Activated T-cell treated with anti-CD3 and anti-CD28 coated beads, Interleukin-2, amount 50 U/mL, for 4 hours (primary cell): Measurements from ENCODE around the gene SIGLEC10. TPM values are rescaled to one million over a fixed set of nuclear protein-coding genes. Genes with fewer than 3 reads are reported as not detected.
"Not testable (repeated sequence)": the region's sequence is repeated elsewhere in the genome, so short reads cannot be mapped to it uniquely, and the experiment has no call there.

Experiments
- ATAC-seq, 2 donors: fragments of 200-7000 bp; cut with Tn5 transposase; one replicate each; pipeline ENCODE4 v1.10.0; 2021
- DNase-seq: peaks from one replicate; pipeline ENCODE4 v3.0.0-alpha.2; 2020
- H3K27me3 Mint-ChIP-seq: one replicate; pipeline ENCODE4 v1.8.0; 2021; ENCODE audit warnings: low read depth, mixed read lengths
- H3K36me3 Mint-ChIP-seq: one replicate; pipeline ENCODE4 v1.8.0; 2022; ENCODE audit warnings: mixed read lengths; ENCODE audit not compliant: insufficient read depth
- H3K4me1 Mint-ChIP-seq: one replicate; pipeline ENCODE4 v1.8.0; 2021; ENCODE audit warnings: low read depth, mixed read lengths
- H3K4me3 Mint-ChIP-seq: one replicate; pipeline ENCODE4 v1.8.0; 2021; ENCODE audit warnings: mild to moderate bottlenecking, moderate library complexity, mixed read lengths
- H3K9me3 Mint-ChIP-seq: one replicate; pipeline ENCODE4 v1.8.0; 2021; ENCODE audit warnings: mixed read lengths
- total RNA-seq, 3 donors: library from RNA; stranded (reverse); gene quantifications; one replicate each; pipeline ENCODE4 v1.2.1, GENCODE V29; 2021

The SIGLEC10 gene
- total RNA-seq, 3 donors from 2014 or later = 0.43 to 0.63 (median 0.53) TPM

DNA sequence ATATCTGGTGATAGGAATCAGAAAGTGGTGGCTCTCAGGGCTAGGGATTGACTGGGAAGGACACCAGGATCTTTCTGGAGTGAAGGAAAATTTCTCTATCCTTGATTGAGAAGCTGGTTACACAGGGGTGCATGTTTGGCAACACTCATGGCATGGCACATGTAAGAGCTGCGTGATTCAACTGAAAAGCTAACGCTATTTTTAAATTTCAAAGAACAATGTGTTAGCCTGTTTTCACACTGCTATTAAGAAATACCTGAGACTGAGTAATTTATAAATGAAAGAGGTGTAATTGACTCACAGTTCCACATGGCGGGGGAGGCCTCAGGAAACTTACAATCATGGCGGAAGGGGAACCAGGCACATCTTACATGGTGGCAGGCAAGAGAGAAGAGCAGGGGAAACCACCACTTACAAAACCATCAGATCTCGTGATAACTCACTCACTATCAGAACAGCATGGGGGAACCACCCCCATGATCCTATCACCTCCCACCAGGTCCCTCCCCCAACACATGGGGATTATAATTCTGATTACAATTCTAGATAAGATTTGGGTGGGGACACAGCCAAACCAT is 33.4 kb upstream of the SIGLEC10 start:
- Mint-ChIP-seq H3K4me1 (peaks cover 35% of the 10 kb centered on the region), H3K36me3 (peaks cover 3% of the 10 kb centered on the region), H3K9me3 (peaks cover 13% of the 10 kb centered on the region), H3K4me3 (no peak overlapping the region), H3K27me3 (peaks cover 2% of the 10 kb centered on the region)
- DNase-seq (no peak), ATAC-seq (peak; percentile 62 to 65)

DNA sequence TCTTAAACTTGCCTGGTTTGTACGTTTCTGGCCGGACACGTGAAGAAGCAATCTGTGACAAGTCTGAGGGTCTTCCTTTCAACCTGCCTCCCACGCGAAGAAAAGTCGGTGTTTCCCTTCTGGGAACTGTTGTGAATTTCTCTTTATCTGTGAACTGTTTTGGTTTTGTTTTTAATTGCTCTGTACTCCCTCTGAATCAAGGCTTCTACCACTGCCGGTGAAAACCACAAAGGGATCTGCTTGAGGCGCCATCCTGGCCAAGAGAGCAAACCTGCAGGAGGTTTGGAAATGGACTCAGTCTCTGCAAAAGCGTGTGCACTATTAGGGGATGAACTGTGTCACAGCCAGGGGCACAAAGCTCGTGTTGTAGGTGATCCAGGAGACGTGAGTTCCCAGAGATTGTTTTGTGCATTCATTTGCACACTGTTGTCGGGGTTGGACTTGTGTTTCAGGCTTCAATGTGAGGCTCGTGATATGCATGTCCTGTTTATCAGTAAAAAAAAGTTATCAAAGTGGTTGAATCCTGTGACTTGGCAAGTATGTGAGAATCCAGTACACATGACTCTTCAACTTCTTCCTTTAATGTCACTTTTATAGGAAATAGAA is 31.1 kb upstream of the SIGLEC10 start:
- ATAC-seq (peak; percentile 82 to 83), DNase-seq (peak; percentile 25)
- Mint-ChIP-seq H3K4me1 (peaks cover 41% of the 10 kb centered on the region), H3K36me3 (peaks cover 3% of the 10 kb centered on the region), H3K4me3 (peak overlapping the region; percentile 39), H3K9me3 (peaks cover 13% of the 10 kb centered on the region), H3K27me3 (no peaks in the 10 kb centered on the region)

DNA sequence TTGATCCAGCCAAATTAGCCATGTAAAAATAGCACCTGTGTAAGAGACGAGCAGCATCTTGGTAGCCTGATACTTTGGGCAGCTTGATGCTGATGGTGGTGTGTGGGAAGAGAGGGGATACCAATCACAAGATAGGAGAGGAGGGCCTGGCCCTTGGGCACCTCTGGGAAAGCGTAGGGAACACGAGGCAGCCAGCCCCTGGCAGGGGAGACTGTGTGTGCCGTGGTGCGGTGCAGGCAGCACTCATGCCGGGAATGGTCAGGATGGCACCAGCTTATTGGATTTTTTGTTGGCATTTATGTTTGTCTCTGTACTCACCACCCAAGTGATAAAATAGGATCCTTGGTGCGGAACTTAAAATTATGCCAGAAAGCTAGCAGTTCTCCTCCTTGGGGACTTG is 30.6 kb upstream of the SIGLEC10 start:
- no peak for ATAC-seq
- H3K4me3 Mint-ChIP-seq = peak overlapping the region; percentile 39
- H3K27me3 Mint-ChIP-seq = no peaks in the 10 kb centered on the region
- H3K36me3 Mint-ChIP-seq = peaks cover 3% of the 10 kb centered on the region
- DNase-seq = no peak
- H3K4me1 Mint-ChIP-seq = peaks cover 45% of the 10 kb centered on the region
- H3K9me3 Mint-ChIP-seq = peaks cover 13% of the 10 kb centered on the region

DNA sequence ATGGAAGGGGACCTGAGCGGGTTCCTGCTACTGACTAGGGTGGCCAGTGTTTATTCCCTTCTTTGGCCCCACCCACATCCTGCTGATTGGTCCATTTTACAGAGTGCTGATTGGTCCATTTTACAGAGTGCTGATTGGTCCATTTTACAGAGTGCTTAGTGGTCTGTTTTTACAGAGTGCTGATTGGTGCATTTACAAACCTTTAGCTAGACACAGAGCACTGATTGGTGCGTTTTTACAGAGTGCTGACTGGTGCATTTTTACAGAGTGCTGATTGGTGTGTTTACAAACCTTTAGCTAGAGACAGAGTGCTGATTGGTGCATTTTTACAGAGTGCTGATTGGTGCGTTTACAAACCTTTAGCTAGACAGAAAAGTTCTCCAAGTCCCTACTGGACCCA is 30.1 kb upstream of the SIGLEC10 start:
- H3K27me3 Mint-ChIP-seq, ATAC-seq, H3K36me3 Mint-ChIP-seq, DNase-seq, H3K4me3 Mint-ChIP-seq: not testable (repeated sequence)
- Mint-ChIP-seq H3K9me3 (peaks cover 13% of the 10 kb centered on the region), H3K4me1 (peaks cover 50% of the 10 kb centered on the region)

DNA sequence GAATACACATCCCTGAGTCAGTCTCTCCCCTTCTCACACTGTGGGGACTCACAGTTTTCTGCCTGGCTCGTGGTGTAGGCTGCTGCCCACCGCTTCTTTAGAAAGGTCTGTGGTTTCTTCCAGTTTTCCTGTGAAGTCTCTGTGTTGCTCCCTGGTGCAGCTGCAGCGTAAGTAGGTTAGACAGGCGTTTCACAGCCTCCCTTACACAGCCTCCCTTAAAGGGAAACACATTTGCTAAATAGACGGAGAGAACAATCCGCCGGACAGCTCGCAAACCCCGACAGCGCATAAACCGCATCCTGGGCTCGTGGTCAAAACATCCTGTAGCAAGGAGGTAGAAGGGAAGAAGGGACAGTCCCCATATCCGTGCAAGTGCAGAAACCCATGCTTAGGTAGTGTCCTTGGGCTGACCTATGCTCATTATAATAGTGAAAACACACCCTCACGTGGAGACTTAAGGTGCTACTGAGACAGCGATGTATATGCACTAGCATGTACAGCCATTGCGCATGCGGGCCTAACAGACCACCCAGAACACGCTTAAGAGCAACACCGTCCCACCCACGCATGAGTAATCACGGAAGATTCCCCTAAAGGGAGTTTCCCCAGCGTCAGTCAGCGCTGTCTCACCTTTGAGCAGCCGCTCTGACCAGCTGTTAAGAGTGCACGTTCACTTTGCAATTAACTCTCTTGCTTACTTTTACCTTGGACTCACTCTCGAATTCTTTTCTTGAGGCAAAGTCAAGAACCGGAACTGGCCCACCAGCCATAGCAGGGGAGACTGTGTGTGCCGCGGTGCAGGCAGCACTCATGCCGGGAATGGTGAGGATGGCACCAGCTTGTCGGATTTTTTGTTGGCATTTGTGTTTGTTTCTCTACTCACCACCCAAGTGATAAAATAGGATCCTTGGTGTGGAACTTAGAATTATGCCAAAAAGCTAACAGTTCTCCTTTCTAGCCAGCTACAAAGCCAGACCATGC is 24.3 kb upstream of the SIGLEC10 start:
- Mint-ChIP-seq H3K36me3 (no peaks in the 10 kb centered on the region), H3K9me3 (peaks cover 1% of the 10 kb centered on the region), H3K4me1 (peaks cover 60% of the 10 kb centered on the region), H3K27me3 (no peaks in the 10 kb centered on the region), H3K4me3 (peak overlapping the region; percentile 80)
- DNase-seq (peak; percentile 85), ATAC-seq (peak; percentile 80 to 83)

DNA sequence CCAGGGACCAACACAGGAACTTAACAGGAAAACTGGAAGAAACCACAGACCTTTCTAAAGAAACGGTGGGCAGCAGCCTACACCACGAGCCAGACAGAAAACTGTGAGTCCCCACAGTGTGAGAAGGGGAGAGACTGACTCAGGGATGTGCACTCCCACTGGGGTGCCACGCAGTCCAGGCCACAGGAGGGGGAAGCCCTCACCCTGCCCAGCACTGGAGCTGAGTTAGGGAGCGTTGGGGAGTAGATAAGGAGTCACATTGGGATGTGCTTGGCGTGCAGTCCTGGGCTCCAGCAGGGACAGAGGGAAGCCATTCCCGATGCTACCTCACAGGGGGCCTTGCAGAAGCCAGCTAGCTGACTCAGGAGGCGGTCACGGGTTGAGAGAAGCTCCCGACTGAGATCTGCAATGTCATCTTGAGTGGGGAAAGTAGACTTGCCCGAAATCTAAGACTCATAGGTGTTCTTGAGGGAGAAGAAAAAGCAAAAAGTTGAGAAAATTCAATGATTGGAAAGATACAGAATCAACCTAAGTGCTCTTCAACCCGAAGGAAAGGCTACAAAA is 23.5 kb upstream of the SIGLEC10 start:
- peak overlapping the region; percentile 80 for H3K4me3 Mint-ChIP-seq
- H3K27me3 Mint-ChIP-seq = no peaks in the 10 kb centered on the region
- H3K4me1 Mint-ChIP-seq = peaks cover 56% of the 10 kb centered on the region
- H3K9me3 Mint-ChIP-seq = no peaks in the 10 kb centered on the region
- ATAC-seq = peak; percentile 59 to 65
- H3K36me3 Mint-ChIP-seq = no peaks in the 10 kb centered on the region
- DNase-seq = peak; percentile 61

DNA sequence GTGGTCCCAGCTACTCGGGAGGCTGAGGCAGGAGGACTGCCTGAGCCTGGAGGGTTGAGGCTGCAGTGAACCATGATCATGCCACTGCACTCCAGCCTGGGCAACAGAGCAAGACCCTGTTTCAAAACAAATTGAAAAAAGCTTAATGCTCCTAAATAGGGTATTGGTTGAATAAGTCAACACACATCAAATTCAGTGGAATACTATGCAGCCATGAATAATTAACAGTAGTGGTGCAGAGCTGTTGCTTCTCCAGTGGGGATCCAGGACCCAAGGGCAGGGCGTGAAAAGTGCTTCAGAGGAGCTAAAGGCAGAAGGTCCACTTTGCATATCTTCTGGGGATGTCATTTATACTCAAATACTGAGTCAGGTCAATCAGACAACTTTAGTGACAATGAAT is 22.6 kb upstream of the SIGLEC10 start:
- Mint-ChIP-seq H3K9me3 (no peaks in the 10 kb centered on the region), H3K4me3 (peak overlapping the region; percentile 80), H3K36me3 (no peaks in the 10 kb centered on the region), H3K4me1 (peaks cover 52% of the 10 kb centered on the region), H3K27me3 (peaks cover 2% of the 10 kb centered on the region)
- ATAC-seq (no peak), DNase-seq (no peak)

DNA sequence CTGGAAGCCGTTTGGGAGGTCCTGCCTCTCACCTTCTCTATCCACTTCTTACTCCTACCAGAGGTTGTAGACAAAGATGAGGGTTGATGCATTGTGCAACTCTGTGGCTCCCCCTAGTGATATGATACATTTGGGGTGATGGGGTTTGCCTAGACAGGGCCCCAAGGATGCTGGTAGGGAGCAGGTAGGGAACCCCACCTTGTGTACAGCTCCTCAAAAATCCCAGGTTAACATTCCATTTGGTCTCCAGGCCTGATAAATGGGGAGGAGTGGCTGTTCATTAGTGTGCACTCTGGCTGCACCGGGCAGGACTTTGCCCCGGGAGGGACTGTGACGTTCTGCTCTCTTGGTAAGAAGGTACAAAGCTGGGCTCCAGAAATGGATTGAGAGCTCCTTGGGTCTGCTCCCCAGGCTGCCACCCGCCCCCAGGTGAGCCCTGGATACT is 21.6 kb upstream of the SIGLEC10 start:
- Mint-ChIP-seq H3K4me3 (no peak overlapping the region), H3K36me3 (no peaks in the 10 kb centered on the region), H3K9me3 (no peaks in the 10 kb centered on the region), H3K27me3 (peaks cover 2% of the 10 kb centered on the region), H3K4me1 (peaks cover 52% of the 10 kb centered on the region)
- ATAC-seq = no peak
- no peak for DNase-seq

DNA sequence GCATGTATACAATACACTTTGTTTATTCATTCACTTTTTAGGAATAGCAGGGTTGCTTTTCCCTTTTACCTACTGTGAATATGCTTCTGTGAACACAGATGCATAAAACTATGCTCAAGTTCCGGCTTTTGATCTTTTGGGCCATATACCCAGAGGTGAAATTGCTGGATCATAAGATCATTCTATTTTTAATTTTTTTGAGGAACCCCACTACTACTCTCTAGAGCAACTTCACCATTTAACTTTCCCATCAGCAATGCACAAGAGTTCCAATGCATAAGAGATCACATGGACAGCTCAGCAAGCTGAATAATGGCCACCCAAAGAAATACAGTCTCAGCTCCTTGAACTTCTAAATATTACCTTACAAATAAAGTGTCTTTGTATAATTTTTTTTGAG is 17.0 kb upstream of the SIGLEC10 start:
- DNase-seq = no peak
- no peak for ATAC-seq
- peaks cover 2% of the 10 kb centered on the region for H3K27me3 Mint-ChIP-seq
- peaks cover 11% of the 10 kb centered on the region for H3K4me1 Mint-ChIP-seq
- H3K4me3 Mint-ChIP-seq = no peak overlapping the region
- no peaks in the 10 kb centered on the region for H3K36me3 Mint-ChIP-seq
- H3K9me3 Mint-ChIP-seq = no peaks in the 10 kb centered on the region

DNA sequence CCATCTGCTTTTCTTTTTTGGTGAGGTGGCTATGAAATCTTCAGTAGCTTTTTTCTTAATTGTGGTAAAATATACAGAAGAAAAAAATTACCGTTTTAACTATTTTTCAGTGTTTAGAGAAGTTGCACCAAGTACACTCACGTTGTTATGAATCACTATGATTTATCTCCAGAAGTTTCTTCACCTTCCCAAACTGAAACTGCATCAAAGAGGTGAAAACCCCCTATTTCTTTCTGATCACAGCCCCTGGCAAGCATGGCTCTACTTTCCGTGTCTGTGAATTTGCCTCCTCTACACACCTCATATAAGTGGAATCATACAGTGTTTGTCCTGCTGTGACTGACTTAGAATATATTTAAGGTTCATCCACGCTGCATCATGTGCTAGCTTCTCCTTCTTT is 15.6 kb upstream of the SIGLEC10 start:
- Mint-ChIP-seq H3K36me3 (no peaks in the 10 kb centered on the region), H3K4me1 (peaks cover under 1% of the 10 kb centered on the region), H3K9me3 (no peaks in the 10 kb centered on the region), H3K27me3 (peaks cover 2% of the 10 kb centered on the region), H3K4me3 (no peak overlapping the region)
- ATAC-seq = peak; percentile 53 to 71
- no peak for DNase-seq

DNA sequence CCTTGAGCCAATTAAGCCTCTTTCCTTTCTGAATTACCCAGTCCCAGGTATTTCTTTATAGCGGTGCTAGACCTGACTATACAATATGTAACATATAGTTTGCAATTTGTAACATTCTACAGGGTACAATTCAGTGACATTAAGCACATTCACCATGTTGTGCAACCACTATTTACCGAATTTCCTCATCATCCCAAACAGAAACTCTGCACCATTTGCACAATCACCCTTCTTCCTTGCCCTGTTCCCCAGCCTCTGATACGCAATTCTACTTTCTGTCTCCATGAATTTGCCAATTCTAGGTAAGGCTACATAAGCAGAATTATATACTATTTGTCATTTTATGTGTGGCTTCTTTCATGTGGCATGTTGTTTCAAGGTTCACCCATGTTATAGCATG is 13.7 kb upstream of the SIGLEC10 start:
- no peaks in the 10 kb centered on the region for H3K36me3 Mint-ChIP-seq
- peaks cover 2% of the 10 kb centered on the region for H3K27me3 Mint-ChIP-seq
- ATAC-seq (no peak), DNase-seq (no peak)
- H3K4me3 Mint-ChIP-seq = no peak overlapping the region
- H3K4me1 Mint-ChIP-seq = no peaks in the 10 kb centered on the region
- H3K9me3 Mint-ChIP-seq = no peaks in the 10 kb centered on the region

DNA sequence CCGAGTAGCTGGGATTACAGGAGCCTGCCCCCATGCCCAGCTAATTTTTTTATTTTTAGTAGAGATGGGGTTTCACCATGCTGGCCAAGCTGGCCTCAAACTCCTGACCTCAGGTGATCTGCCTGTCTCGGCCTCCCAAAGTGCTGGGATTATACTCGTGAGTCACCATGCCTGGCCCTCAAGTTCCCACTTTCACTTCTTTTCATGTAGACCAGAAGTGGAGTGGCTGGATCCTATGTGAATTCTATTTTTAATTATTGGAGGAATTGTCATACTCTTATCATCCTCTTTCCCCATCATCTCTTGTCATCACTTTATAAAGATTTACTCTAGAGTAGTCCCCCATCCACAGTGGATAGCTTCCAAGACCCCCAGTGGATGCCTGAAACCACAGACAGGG is 12.8 kb upstream of the SIGLEC10 start:
- ATAC-seq (no peak), DNase-seq (no peak)
- Mint-ChIP-seq H3K4me1 (no peaks in the 10 kb centered on the region), H3K4me3 (no peak overlapping the region), H3K36me3 (no peaks in the 10 kb centered on the region), H3K9me3 (no peaks in the 10 kb centered on the region), H3K27me3 (no peaks in the 10 kb centered on the region)

DNA sequence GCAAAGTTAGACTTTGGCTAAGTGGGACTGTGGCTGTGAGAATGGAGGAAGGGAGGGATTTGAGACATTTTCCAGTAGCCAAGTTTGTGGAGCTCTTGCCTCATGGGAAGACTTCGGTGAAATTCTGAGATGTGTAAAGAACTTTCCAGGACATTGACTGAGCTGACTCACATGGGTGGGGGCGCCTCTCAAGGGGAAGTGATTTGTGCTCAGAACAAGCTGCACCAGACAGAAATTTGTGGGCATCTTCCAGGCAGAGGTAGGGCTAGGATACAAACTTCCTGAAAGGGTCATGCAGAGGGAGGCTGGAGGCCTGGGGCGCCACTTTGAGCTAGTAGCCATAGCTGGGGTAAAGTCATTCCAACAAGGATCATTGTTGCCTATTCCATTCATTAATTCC is 9.8 kb upstream of the SIGLEC10 start:
- Mint-ChIP-seq H3K4me3 (no peak overlapping the region), H3K4me1 (no peaks in the 10 kb centered on the region), H3K27me3 (no peaks in the 10 kb centered on the region), H3K9me3 (no peaks in the 10 kb centered on the region), H3K36me3 (no peaks in the 10 kb centered on the region)
- ATAC-seq = no peak
- no peak for DNase-seq

DNA sequence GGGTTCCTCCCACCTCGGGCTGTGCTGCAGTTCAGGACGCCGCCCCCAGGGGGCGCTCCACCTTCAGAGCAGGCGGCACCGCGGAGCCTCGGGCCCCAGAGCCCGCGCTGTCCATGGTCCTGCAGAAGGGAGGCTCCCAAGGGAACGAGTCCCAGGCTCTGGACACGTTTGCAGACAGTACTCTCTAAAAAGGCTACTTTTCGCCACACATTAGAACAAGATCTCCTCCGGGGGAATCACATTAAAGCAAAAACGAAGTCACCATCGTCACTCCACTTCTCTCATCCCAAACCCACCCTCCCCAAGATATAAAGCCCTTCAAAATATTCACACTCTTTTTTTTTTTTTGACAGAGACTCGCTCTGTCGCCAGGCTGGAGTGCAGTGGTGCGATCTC is 4.6 kb upstream of the SIGLEC10 start:
- Mint-ChIP-seq H3K4me3 (no peak overlapping the region), H3K4me1 (peaks cover 9% of the 10 kb centered on the region), H3K27me3 (peaks cover 13% of the 10 kb centered on the region), H3K36me3 (no peaks in the 10 kb centered on the region), H3K9me3 (no peaks in the 10 kb centered on the region)
- peak; percentile 86 for DNase-seq
- peak; percentile 65 to 71 for ATAC-seq
